Measurements from ENCODE around the gene ANKDD1B.
"Not testable (repeated sequence)": the region's sequence is repeated elsewhere in the genome, so short reads cannot be mapped to it uniquely, and the experiment has no call there.

Gene ANKDD1B

DNA sequence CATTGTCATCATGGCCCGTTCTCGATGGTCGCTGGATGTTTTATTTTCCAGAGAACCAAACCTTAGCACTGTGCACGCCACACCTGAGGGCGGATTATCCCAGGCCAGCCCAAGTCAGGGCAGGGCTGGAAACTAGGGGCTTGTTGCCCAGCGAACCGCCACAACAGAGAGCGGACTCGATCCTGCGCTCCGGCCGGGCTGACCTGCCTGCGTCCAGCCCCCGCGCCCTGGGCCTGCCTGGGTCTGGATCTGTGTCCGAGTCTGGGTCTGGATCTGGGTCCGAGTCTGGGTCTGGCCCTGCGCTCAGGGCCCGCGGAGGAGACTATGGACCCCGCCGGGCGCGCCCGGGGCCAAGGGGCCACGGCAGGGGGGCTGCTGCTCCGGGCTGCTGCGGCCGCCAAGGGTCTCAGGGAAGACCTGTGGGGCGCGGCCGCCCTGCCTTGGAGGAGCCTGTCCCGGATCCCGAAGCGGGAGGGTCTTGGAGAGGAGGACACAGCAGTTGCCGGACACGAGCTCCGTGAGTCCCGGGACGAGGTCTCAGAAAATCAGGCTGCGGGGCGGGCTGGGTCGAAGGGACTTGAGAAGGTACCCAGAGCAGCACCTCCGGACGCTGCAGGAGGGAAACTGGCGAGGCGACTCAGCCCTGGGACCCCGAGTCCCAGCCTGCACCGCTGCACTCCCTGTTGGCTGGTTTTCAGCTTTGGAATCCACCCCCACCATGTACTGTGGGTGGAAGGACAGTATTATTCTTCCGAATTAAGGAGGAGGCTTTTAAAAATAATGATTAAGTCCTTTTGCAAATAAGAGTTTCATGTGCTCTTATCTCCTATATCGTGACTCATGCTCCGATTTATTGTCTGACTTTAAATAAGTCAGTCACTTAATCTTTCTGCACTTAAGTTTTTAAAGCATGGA, at the start of gene ANKDD1B:
Gene ANKDD1B (plus strand): TSS at position 143 of the 915 bp plus-strand sequence. CDS start 182 bp downstream, at position 325.
- no peak for DNase-seq

DNA sequence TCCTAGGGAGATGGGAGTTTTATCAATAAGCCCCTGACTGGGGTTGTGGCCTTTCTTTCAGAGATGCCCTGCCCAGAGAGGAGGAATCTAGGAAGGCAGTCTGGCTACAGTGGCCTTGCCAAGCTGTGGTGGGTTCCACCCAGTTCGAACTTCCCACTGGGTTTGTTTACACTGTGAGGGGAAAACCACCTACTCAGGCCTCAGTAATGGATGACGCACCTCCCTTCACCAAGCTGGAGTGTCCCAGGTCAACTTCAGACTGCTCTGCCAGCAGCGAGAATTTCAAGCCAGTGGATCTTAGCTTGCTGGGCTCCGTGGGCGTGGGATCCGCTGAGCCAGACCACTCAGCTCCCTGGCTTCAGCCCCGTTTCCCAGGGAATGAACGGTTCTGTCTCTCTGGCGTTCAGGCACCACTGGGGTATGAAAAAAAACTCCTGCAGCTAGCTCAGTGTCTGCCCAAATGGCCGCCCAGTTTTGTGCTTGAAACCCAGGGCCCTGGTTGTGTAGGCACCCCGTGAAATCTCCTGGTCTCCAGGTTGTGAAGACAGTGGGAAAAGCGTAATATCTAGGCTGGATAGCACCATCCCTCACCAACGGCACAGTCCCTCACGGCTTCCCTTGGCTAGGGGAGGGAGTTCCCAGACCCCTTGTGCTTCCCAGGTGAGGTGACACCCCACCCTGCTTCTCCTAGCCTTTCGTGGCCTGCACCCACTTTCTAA, 45.1 kb upstream of the ANKDD1B start:
- not testable (repeated sequence) for DNase-seq

DNA sequence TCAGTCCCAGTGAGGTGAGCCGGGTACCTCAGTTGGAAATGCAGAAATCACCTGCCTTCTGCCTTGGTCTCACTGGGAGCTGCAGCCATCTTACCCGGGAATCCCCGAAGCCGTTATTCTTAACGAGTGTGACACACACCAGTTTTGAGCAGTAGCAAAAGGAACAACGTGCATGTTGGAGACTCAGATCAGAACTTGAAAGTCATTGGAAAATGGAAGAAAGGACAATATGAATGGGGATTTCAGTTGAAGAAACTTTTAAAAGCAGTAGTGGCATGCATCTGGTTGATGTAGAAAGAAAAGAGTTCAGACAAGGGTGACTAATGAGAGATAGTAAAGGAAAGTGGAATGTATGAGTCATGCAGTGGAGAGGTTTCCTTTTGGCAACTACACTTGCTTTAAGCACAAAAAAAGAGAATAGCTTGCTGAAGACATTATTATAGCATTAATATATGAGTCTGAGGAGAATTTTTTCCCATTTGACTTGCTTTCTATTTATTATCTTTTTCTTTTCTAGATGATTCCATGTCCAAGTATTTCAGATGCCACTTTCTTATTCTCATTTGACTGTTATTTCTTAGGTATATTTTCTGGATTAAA, 44.4 kb upstream of the ANKDD1B start:
- DNase-seq: no peak

- DNase-seq: no peak
Measured at GRCh38 chr5:75567710-75568109, 43.5 kb upstream of the ANKDD1B start.

DNA sequence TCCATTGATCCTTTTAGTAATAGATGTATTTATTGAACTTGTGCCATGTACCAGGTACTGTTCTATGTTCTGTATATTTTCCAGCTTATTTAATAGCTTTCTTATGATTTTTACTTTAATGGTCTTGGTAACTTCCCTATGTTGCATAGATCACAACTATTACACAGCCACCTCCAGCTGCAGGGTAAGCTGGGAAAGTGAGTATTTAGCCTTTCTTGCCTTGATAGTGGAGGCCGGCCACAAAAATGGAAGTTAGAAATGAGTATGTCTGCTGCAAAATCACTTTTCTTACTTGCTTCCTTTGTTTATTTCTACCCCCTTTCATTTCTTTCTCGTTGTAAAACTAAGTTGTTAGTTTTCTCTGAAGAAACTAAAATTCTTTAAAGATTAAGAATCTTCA, 43.1 kb upstream of the ANKDD1B start:
- no peak for DNase-seq

- DNase-seq: no peak
Measured at GRCh38 chr5:75571547-75571946, 39.7 kb upstream of the ANKDD1B start.

DNA sequence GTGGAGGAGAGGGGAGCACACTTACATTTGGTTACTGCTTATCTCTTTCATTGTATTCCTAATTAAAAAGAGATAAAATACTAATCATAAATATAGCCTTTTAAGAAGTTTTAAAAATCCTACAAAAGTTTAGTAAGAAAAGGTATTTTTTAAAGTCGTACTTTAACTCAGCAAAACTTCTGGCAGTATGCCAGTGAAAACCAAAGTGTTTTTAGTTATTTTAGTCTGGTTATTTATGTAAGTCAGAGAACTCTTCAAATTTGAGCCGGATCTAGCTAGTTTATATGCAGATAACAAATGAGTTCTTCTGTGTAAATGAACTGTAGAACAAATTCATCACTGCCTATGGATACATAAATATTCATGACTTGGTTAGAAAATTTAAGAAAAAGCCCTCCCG, 36.5 kb upstream of the ANKDD1B start:
- no peak for DNase-seq

DNA sequence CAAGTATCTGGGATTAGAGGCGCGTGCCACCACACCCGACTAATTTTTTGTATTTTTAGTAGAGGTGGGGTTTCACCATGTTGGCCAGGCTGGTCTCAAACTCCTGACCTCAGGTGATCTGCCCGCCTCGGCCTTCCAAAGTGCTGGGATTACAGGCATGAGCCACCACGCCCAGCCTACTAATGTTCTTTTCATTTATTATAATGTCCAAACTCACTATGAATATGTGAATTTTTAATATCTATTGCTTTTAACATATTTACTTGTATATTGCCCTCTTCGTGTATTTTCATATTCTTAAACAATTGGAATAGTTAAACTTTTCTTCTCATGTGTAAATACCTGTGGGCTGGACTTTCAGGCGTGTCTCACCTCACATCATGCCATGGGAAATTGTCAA, 33.0 kb upstream of the ANKDD1B start:
- not testable (repeated sequence) for DNase-seq

DNA sequence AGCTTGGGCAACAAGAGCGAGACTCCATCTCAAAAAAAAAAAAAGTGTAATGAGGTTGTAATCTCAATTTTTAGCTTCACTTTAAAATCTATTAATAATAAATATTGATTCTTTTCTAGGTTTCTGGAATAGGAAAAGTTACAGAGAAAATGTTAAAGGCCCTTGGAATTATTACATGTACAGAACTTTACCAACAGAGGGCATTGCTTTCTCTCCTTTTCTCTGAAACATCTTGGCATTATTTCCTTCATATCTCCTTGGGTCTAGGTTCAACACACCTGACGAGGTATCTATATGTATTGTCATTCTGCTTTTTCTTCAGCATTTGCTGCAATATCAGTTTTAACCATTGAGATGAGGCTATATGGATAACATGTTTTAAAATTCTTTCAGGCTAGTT, 26.6 kb upstream of the ANKDD1B start:
- DNase-seq: no peak

- no peak for DNase-seq
Measured at GRCh38 chr5:75588666-75589065, 22.6 kb upstream of the ANKDD1B start.

- DNase-seq: no peak
Measured at GRCh38 chr5:75600535-75600934, 10.7 kb upstream of the ANKDD1B start.

GRCh38 chr5:75601567-75601966, 9.7 kb upstream of the ANKDD1B start:
- DNase-seq: no peak

DNA sequence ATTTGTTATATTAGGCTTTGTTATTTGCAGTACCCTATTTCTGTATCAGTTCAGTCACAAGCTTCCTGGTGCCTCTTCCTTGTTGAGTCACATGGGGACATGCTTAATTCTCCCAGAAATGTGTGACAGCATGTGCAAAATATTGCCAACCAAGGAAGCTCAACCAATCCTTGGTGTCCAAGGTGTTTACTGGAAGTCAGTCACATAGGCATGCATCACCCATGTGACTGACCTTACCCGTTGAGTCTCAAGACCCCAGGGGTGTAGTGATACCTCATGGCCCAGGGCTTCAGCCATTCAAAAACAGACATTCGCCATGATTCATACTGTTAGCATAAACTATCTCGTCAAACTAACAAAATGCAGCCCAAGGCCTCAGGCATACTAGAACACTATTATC, 9.3 kb upstream of the ANKDD1B start:
- no peak for DNase-seq

DNA sequence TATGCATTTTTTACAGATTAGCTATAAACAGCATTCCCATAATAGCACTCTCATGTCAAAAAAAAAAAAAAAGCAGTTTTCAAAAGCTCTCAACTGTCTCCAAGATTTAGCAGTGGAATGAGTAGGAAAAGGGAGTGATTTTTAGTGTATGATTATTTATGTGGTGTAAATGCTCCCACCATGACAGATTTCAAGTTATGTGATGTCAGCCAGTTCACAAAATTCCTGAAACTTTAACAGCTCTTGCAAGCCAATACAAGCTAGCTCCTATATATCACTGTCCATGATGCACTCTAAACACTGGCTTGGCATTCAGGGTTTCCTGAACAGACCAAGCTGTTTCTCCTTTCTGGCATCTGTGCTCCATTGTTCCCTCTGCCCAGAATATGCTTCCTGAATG, 7.9 kb upstream of the ANKDD1B start:
- no peak for DNase-seq

GRCh38 chr5:75603821-75604220, 7.4 kb upstream of the ANKDD1B start:
- DNase-seq: no peak

DNA sequence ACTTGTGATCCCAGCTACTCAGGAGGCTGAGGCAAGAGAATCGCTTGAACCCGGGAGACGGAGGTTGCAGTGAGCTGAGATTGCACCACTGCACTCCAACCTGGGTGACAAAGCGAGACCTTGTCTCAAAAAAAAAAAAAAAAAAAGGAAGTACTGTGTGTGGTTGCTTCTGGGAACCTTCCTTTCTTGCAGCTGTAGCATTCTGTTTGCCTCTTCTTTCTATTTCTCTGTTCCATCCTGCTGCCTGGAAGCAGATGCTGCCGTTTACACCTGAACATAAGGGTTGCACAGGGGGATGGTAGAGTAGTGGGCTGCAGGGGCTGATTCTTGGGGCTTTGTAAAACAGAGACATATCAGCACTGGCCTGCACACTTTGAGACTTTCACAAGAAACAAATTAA, 3.9 kb upstream of the ANKDD1B start:
- not testable (repeated sequence) for DNase-seq

DNA sequence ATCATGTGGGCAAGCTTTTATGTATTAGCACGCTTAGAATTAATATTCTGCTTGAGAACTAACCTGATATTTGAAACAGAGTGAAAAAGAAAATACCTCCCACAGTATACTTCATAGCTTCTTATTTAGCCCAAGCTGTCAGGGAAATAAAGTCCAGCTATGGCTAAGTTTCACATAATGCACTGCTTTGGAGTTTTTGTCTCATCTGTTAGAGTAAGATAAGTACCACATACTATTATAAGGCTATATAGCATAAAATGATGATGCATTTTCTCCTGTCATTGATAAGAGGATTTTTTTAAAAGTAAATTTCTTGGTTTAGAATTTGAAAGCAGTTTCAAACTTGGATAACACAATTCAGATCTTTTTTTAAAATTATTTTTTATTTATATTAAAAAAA, 2.4 kb upstream of the ANKDD1B start:
- no peak for DNase-seq

DNA sequence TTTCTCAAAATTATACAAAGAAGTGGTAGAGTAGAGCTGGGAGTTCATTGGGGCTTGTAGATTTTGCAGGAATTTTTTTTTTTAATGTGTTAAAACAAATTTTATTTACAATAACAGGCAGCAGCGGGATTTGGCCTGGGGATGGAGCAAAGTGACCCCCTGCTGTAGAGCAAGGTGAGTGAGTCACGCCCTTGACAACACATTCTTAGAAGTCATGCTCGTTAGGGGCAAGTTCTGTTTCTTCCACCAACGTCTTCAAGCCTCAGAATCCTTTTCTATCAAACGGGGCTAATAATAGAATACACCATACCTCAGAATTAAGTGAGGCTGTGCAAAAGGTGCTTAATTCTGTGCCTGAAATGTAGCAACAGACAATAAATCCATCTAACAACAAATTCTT, 1.1 kb upstream of the ANKDD1B start:
- DNase-seq: no peak

- DNase-seq: not testable (repeated sequence)
Measured at GRCh38 chr5:75610859-75611310, 368 bp upstream of the ANKDD1B start.

DNA sequence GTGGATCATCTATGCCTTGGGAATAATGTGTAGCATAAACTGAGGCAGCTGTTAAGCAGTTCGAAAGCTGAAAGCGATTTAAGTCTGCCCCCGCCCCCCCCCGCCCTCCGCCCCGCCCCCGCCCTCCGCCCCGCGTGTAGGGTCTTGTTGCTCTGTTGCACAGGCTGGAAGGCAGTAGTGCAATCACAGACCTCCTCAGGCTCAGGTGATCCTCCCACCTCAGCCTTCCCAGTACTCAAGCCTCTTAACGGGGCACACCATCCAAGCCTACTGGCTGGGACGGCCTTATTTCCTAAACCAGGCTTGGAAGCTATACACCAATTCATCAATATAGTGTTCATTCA, 945 bp downstream of the ANKDD1B start:
- DNase-seq: no peak

DNA sequence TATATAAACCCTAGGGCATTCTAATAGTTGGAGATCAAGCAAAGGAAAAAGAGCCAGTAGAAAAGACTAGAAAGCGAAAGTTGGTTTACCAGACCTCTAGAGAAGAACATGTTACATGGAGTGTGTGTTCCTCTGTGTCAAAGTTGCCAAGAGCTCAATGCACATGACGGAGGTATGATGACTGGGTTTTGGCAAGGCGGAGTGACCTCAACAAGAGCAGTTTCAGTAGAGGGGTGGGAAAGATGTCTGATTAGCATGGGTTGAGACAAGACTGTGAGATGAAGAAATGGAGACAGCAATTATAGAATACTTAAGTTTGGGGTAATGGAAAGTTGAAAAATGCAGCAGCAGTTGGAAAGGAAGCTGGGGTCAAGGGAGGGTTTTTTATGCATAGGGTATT, 1.6 kb downstream of the ANKDD1B start:
- DNase-seq: no peak

DNA sequence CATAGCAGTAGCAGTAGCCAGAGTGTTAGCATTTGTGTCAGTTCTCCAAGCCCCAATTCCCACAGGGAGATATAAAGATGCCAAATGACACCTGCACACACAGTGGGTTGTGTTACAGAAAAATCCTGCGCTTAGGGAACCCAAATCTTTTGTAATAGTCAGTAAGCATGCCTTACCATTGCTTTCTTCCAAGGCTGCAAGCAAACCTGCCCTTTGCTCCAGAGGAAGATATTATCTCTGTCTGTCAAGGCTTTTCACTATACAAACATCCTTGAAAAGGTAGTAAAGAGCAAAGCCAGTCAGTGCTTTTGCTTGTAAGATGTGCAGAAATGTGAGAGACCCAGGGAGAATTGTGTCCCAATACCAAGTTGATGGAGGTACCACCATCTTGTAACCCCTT, 2.9 kb downstream of the ANKDD1B start:
- DNase-seq: no peak

DNA sequence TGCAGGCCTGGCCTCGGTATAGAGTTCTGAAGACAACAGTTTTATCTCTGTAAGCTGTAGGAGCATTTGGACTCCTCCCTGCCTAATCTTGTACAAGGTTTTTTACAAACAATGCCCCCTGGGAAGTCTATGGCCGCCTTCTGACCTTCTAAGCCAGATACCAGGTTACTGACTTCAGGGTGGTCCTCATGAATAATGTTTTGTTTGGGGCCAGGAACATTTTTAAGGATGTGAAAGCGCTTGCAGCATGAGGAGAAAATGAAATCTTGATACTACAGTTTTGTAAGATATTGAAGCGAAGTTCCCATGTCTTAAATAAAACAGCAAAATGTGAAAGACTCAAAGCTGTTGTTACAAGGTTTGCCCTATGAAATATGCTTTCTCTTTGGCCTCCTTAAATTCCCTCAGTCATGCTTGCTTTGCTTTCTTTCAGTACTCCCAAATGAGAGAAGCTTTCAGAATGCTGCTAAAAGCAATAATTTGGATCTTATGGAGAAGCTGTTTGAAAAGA, 5.2 kb downstream of the ANKDD1B start:
- no peak for DNase-seq

Measured in NCI-H510A treated with DMSO at 0.1 percent for 48 hours (cell line).